Lung (tissue), 12 donors: ENCODE data around the gene CYTH1. TPM values are rescaled to one million over a fixed set of nuclear protein-coding genes. Genes with fewer than 3 reads are reported as not detected.
A peak's percentile ranks its signal among the peaks of the same experiment; 100 is the strongest.
"Not testable (repeated sequence)": the region's sequence is repeated elsewhere in the genome, so short reads cannot be mapped to it uniquely, and the experiment has no call there.

ENCODE experiments used
- ATAC-seq: fragments of 200-7000 bp; cut with Tn5 transposase; one replicate; pipeline ENCODE4 v1.9.1; 2020; ENCODE audit warnings: moderate number of reproducible peaks; ENCODE audit not compliant: insufficient read depth, low FRiP score
- DNase-seq, 3 donors: peaks; one replicate each; pipeline ENCODE4 v3.0.0-alpha.2; 2013 to 2017
- H3K27ac ChIP-seq, 2 donors: one replicate each; pipeline ENCODE4 v1.5.1; 2013; ENCODE audit warnings: mild to moderate bottlenecking in 2 of 2, moderate library complexity in 2 of 2, control low read depth in 1 of 2, inconsistent platforms in 1 of 2, low read depth in 1 of 2, low read length in 1 of 2
- H3K27me3 ChIP-seq, 3 donors: one replicate each; pipeline ENCODE4 v1.5.1; 2013; ENCODE audit warnings: low read length in 2 of 3; ENCODE audit not compliant: control insufficient read depth in 3 of 3, insufficient read depth in 3 of 3
- H3K36me3 ChIP-seq, 4 donors: one replicate each; pipeline ENCODE4 v1.5.1; 2013; ENCODE audit warnings: low read length in 4 of 4, mild to moderate bottlenecking in 1 of 4, moderate library complexity in 1 of 4; ENCODE audit not compliant: control insufficient read depth in 4 of 4, insufficient read depth in 4 of 4
- H3K4me1 ChIP-seq, 5 donors: one replicate each; pipeline ENCODE4 v1.5.1; 2013; ENCODE audit warnings: low read length in 5 of 5, mild to moderate bottlenecking in 2 of 5, moderate library complexity in 1 of 5; ENCODE audit not compliant: control insufficient read depth in 5 of 5, insufficient read depth in 5 of 5
- H3K4me3 ChIP-seq: one replicate; pipeline ENCODE4 v1.5.1; 2013; ENCODE audit warnings: mild to moderate bottlenecking, control low read depth, moderate library complexity
- H3K9ac ChIP-seq, 2 donors: one replicate each; pipeline ENCODE4 v1.5.1; 2013; ENCODE audit warnings: low read length in 2 of 2, control low read depth in 1 of 2; ENCODE audit not compliant: insufficient read depth in 1 of 2
- H3K9me3 ChIP-seq, 4 donors: one replicate each; pipeline ENCODE4 v1.5.1; 2013; ENCODE audit warnings: low read length in 3 of 4, mild to moderate bottlenecking in 1 of 4, moderate library complexity in 1 of 4; ENCODE audit not compliant: control insufficient read depth in 4 of 4, insufficient read depth in 3 of 4
- WGBS, 2 donors: extraction: QIAGEN DNeasy Blood & Tissue Kit; methylation state at CpG; one replicate each; pipeline ENCODE4 v1.1.7; 2013; 5-methylcytosine and 5-hydroxymethylcytosine counted together
- polyA plus RNA-seq, 2 donors: library from polyadenylated mRNA; stranded (reverse); fragments of 200-250 nt; gene quantifications; one replicate each; pipeline ENCODE4 v1.2.1, GENCODE V29; 2013
- total RNA-seq, 2 donors: library from RNA; depleted of rRNA in 1 of 2; stranded (reverse); fragments of >200 nt in 1 of 2; gene quantifications; one replicate each; pipeline ENCODE4 v1.2.1, GENCODE V29; 2014 to 2021
- TF ChIP-seq, protein P1 (sequence below): IDR thresholded peaks from 2 replicates; pipeline ENCODE4 v1.5.1; 2012; ENCODE audit warnings: mild to moderate bottlenecking; ENCODE audit errors: control extremely low read depth, extremely low read depth
- donor health status: control.
- donor health status: control.
- donor health status: Bipolar disorder and iron deficiency.
- donor health status: healthy.
- donor health status: DM: yes; HTN: yes; CAD: no.

Gene CYTH1
- total and polyA plus RNA-seq, 4 donors: 50.5 to 97.2 (median 76.0) TPM

DNA sequence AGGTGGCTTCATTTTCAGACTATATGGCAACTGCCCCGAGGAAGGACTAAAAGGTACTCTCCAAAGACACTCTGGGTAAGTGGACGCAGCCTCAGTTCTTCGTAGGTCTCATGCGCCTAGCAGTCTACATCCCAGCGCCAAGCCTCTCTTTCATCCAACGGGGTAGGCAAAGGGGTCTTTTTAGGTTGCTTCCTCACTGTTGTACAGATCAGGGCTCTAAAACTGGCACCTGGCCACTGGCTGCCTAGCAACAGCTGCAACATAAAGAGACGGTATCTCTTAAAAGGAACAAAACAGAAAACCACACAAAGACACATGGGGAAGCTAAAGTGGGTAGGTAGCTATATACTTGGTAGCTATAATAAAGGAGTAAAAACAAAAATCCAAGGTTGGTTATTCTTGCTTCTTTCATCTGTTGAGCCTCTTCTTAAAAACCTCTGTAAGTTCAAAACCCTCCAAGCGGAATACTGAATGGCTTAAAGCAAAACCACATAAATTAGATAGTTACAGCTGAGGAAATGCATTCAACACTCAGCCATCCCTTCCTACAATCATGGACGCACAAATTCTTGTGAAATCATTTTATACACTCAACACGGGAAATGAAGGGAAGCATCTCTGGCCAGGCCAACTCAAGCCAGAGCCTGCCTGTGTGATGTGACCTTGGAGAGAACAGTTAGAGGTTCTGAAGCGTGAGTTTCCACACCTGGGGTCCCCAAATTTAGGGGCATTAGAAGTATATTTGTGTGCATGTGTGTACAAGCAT lies 22.7 kb downstream of the CYTH1 start:
- H3K27ac ChIP-seq: peak overlapping the region; percentile 18 to 80
- H3K4me1 ChIP-seq: peaks cover 0 to 22% (median 18%) of the 10 kb centered on the region in 5 donors
- DNase-seq (peak; percentile 88 to 94 (median 92)), ATAC-seq (no peak)
- H3K4me3 ChIP-seq: no peak overlapping the region
- H3K36me3 ChIP-seq: no peaks in the 10 kb centered on the region
- H3K9ac ChIP-seq: peak overlapping the region in 1 of 2 donors; percentile 54
- TF ChIP-seq, protein P1, sequence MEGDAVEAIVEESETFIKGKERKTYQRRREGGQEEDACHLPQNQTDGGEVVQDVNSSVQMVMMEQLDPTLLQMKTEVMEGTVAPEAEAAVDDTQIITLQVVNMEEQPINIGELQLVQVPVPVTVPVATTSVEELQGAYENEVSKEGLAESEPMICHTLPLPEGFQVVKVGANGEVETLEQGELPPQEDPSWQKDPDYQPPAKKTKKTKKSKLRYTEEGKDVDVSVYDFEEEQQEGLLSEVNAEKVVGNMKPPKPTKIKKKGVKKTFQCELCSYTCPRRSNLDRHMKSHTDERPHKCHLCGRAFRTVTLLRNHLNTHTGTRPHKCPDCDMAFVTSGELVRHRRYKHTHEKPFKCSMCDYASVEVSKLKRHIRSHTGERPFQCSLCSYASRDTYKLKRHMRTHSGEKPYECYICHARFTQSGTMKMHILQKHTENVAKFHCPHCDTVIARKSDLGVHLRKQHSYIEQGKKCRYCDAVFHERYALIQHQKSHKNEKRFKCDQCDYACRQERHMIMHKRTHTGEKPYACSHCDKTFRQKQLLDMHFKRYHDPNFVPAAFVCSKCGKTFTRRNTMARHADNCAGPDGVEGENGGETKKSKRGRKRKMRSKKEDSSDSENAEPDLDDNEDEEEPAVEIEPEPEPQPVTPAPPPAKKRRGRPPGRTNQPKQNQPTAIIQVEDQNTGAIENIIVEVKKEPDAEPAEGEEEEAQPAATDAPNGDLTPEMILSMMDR: no peak
- no peaks in the 10 kb centered on the region for H3K9me3 ChIP-seq
- no peaks in the 10 kb centered on the region for H3K27me3 ChIP-seq
- 31 to 54% methylated on average over 11 of the region's 11 CpGs for WGBS, 2 donors

DNA sequence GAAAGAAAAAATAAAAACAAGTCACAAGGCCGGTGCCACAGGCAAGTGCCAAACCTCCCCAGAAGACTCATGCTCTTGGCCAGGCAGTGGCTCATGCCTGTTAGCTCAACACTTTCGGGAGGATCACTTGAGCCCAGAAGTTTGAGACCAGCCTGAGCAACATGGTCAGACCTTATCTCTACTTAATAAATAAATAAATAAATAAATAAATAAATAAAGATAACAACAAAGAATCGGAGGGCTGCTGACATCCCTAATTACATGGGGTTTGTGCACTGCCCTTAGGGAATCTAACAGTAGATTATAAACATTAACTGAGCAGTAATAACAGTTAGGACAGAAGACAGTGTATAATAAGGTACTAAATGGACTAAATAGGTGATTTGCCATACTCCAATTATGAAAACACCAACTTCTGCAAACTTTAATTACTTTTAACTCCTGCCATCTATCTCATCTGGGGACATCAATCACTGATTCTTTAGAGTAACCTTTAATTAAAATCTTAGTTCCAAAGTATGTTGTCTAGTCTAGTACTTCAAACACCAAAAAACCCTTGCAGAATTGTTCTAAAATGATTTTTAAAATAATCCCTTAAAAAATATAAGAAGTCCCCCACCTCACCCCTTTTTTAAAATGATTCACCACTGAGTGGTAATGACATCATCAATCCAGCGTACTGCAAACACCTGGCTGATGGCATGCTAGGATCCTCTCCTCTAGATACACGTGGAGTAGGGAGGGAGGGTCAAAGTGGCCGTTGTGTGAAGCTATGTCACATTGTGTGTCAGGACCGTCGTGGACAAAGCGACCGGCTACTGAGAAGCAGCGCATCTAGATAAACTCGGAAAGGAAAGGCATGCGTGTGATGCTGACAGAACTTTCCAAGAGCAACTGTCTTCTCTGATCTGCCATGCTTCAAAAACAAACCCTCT lies 28.5 kb downstream of the CYTH1 start:
- Histone ChIP-seq H3K36me3 (no peaks in the 10 kb centered on the region), H3K4me1 (peaks cover 0 to 8% (median 2%) of the 10 kb centered on the region in 5 donors), H3K9me3 (no peaks in the 10 kb centered on the region), H3K9ac (no peak overlapping the region), H3K27me3 (no peaks in the 10 kb centered on the region), H3K27ac (no peak overlapping the region), H3K4me3 (no peak overlapping the region)
- no peak for DNase-seq
- TF ChIP-seq, protein P1: no peak
- 85% methylated on average over 13 of the region's 13 CpGs for WGBS, 2 donors
- no peak for ATAC-seq

DNA sequence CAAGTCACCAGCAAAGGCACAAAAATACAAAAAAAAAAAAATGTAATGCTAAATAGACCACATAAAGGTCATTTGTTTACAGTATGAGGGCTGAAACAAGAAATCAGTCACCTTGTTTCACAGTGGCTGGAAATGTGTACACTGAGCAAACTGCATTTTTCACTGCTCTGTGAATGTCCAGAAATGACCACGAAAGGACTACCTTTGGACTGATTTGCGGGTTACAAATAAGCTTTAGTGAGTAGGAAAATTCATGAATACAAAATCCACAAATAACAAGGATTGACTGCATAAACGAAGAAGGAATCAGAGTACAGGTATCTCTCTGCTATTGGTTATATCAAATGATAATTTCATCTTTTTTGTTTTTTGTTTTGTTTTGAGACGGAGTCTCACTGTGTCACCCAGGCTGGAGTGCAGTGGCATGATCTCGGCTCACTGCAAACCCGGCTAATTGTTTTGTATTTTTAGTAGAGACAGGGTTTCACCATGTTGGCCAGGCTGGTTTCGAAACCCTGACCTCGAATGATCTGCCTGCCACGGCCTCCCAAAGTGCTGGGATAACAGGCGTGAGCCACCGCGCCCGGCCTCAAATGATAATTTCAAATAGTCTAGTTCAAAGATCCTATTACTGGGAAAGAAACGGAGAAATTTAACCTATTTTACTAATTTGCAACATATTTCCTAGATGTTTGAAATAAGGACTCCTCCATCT lies 30.5 kb downstream of the CYTH1 start:
- no peak for DNase-seq
- peaks cover 0 to 15% (median 3%) of the 10 kb centered on the region in 5 donors for H3K4me1 ChIP-seq
- 72 to 82% methylated on average over 14 of the region's 14 CpGs for WGBS, 2 donors

DNA sequence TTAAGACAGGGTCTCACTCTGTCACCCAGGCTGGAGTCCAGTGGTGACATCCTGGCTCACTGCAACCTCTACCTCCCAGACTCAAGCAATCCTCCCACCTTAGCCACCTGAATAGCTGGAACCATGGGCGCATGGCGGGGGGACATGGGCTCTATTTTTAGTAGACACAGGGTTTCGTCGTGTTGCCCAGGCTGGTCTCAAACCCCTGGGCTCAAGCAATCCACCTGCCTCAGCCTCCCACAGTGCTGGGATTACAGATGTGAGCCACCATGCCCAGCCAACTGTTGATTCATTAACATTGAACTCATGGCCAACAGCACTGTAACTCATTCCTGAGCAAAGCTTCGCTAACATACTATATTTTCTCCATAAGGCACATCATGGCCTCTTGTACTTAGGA lies 31.1 kb downstream of the CYTH1 start:
- peaks cover 0 to 17% (median 3%) of the 10 kb centered on the region in 5 donors for H3K4me1 ChIP-seq
- H3K27me3 ChIP-seq, H3K27ac ChIP-seq, H3K36me3 ChIP-seq, H3K4me3 ChIP-seq, H3K9ac ChIP-seq, ATAC-seq, H3K9me3 ChIP-seq, DNase-seq: not testable (repeated sequence)
- WGBS, 2 donors: 97 to 100% methylated on average over 5 of the region's 5 CpGs

More for the DNA sequence above, 30.5 kb downstream of the CYTH1 start:
- no peaks in the 10 kb centered on the region for H3K36me3 ChIP-seq
- TF ChIP-seq, protein P1: no peak
- no peak overlapping the region for H3K27ac ChIP-seq
- H3K9me3 ChIP-seq: no peaks in the 10 kb centered on the region
- H3K27me3 ChIP-seq: no peaks in the 10 kb centered on the region
- no peak overlapping the region for H3K4me3 ChIP-seq
- ATAC-seq: no peak
- no peak overlapping the region for H3K9ac ChIP-seq
